H1 (cell line): ENCODE measurements around the gene SLC38A7. TPM values are rescaled to one million over a fixed set of nuclear protein-coding genes. Genes with fewer than 3 reads are reported as not detected.

Experiments used
- CTCF ChIA-PET: fragments of 300-600 bp; sonication (Branson Sonifier 250); formaldehyde crosslinking; loops from one replicate; lab custom pipeline; 2021; ENCODE audit not compliant: partially characterized antibody; lab: Charles Lee
- POLR2A ChIA-PET: fragments of 300-600 bp; sonication (Branson Sonifier 250); formaldehyde crosslinking; loops from one replicate; lab custom pipeline; 2021; ENCODE audit warnings: inconsistent platforms; ENCODE audit not compliant: partially characterized antibody; lab: Charles Lee
- DNase-seq, 2 experiments: peaks; one replicate each; pipeline versions ENCODE4 v3.0.0 to v3.0.0-alpha.2; 2010 to 2022; ENCODE audit warnings: low spot score in 2 of 2, low read depth in 1 of 2, mixed read lengths in 1 of 2
- FAIRE-seq: peaks from 2 replicates; lab custom pipeline; 2011; peaks lifted over from hg19 to GRCh38; lab: Jason Lieb, UNC
- H2AFZ ChIP-seq: 2 replicates; pipeline ENCODE4 v1.8.1; 2012; ENCODE audit warnings: low read length, inconsistent platforms
- H2AK5ac ChIP-seq: 2 replicates; pipeline ENCODE4 v1.6.1; 2013; ENCODE audit warnings: low read depth, low read length
- H2BK120ac ChIP-seq: replicated peaks from 2 replicates; pipeline ENCODE3; 2013; ENCODE audit warnings: low read depth, low read length, inconsistent platforms
- H2BK12ac ChIP-seq: 2 replicates; pipeline ENCODE4 v1.6.1; 2013; ENCODE audit warnings: low read depth, low read length
- H2BK15ac ChIP-seq: 2 replicates; pipeline ENCODE4 v1.6.1; 2013; ENCODE audit warnings: low read length
- H2BK20ac ChIP-seq: 2 replicates; pipeline ENCODE4 v1.6.1; 2013; ENCODE audit warnings: low read length
- H2BK5ac ChIP-seq: 2 replicates; pipeline ENCODE4 v1.6.1; 2013; ENCODE audit warnings: low read depth, low read length
- H3K14ac ChIP-seq: 2 replicates; pipeline ENCODE4 v1.6.1; 2013; ENCODE audit warnings: inconsistent platforms; ENCODE audit not compliant: insufficient read length
- H3K18ac ChIP-seq: 2 replicates; pipeline ENCODE4 v1.6.1; 2013; ENCODE audit warnings: low read length; ENCODE audit errors: extremely low read depth
- H3K23ac ChIP-seq: 2 replicates; pipeline ENCODE4 v1.6.1; 2013; ENCODE audit warnings: inconsistent platforms; ENCODE audit not compliant: insufficient read length
- H3K23me2 ChIP-seq: 2 replicates; pipeline ENCODE4 v1.6.1; 2013; ENCODE audit warnings: low read depth, low read length
- H3K27ac ChIP-seq: 2 replicates; pipeline ENCODE4 v1.6.1; 2011; ENCODE audit warnings: low read depth, low read length, inconsistent platforms
- H3K27me3 ChIP-seq, 4 experiments: replicated peaks in 1 of 4; 1 replicate in 1 of 4; 2 replicates in 3 of 4; pipeline versions ENCODE4 v1.6.1 to v1.8.1; 2011 to 2013; ENCODE audit warnings: low read length in 3 of 4, mild to moderate bottlenecking in 3 of 4, inconsistent platforms in 2 of 4, mixed read lengths in 2 of 4, moderate library complexity in 1 of 4; ENCODE audit not compliant: control insufficient read depth in 3 of 4, insufficient read depth in 3 of 4; ENCODE audit errors: extremely low read depth in 1 of 4
- H3K36me3 ChIP-seq, 4 experiments: 2 replicates each; pipeline versions ENCODE4 v1.6.1 to v1.8.1; 2011 to 2013; ENCODE audit warnings: mild to moderate bottlenecking in 4 of 4, low read length in 3 of 4, moderate library complexity in 2 of 4, control low read depth in 1 of 4, inconsistent platforms in 1 of 4; ENCODE audit not compliant: insufficient read depth in 4 of 4, control insufficient read depth in 2 of 4
- H3K4ac ChIP-seq: replicated peaks from 2 replicates; pipeline ENCODE3; 2013; ENCODE audit warnings: low read length, low read depth, mixed read lengths, inconsistent platforms; ENCODE audit not compliant: insufficient read length
- H3K4me1 ChIP-seq, 4 experiments: replicated peaks in 1 of 4; 1 replicate in 1 of 4; 2 replicates in 3 of 4; pipeline versions ENCODE4 v1.6.1 to v1.8.1; 2011 to 2013; ENCODE audit warnings: low read length in 3 of 4, inconsistent platforms in 2 of 4, mixed read lengths in 1 of 4; ENCODE audit not compliant: insufficient read depth in 4 of 4, control insufficient read depth in 3 of 4
- H3K4me2 ChIP-seq, 2 experiments: 2 replicates each; pipeline versions ENCODE4 v1.6.1 to v1.8.1; 2011 to 2013; ENCODE audit warnings: low read depth in 2 of 2, low read length in 2 of 2, control low read depth in 1 of 2, inconsistent platforms in 1 of 2, mild to moderate bottlenecking in 1 of 2; ENCODE audit not compliant: insufficient read depth in 1 of 2
- H3K4me3 ChIP-seq, 4 experiments: fragments of 200-600, 300-600 bp in 1 of 4; sonication (generic), shearing (Covaris generic), sonication (Bioruptor Twin) in 1 of 4; 2 replicates each; pipeline versions ENCODE4 v1.5.1 to v1.8.1; 2011 to 2016; ENCODE audit warnings: low read length in 4 of 4, low read depth in 3 of 4, control low read depth in 2 of 4, inconsistent platforms in 2 of 4, mild to moderate bottlenecking in 2 of 4, mixed read lengths in 1 of 4, moderate library complexity in 1 of 4; ENCODE audit not compliant: insufficient read depth in 2 of 4; ENCODE audit errors: extremely low read depth in 1 of 4
- H3K56ac ChIP-seq: replicated peaks from 2 replicates; pipeline ENCODE3; 2013; ENCODE audit warnings: low read depth, mild to moderate bottlenecking, mixed read lengths, low read length, inconsistent platforms; ENCODE audit not compliant: insufficient read length
- H3K79me1 ChIP-seq: 2 replicates; pipeline ENCODE4 v1.6.1; 2013; ENCODE audit warnings: low read depth, low read length, control low read depth
- H3K79me2 ChIP-seq, 2 experiments: 2 replicates each; pipeline versions ENCODE4 v1.6.1 to v1.8.1; 2012 to 2013; ENCODE audit warnings: low read length in 2 of 2, mild to moderate bottlenecking in 2 of 2, inconsistent platforms in 1 of 2; ENCODE audit not compliant: insufficient read depth in 2 of 2, control insufficient read depth in 1 of 2
- H3K9ac ChIP-seq, 4 experiments: replicated peaks in 1 of 4; 1 replicate in 1 of 4; 2 replicates in 3 of 4; pipeline versions ENCODE4 v1.6.1 to v1.8.1; 2011 to 2013; ENCODE audit warnings: low read depth in 3 of 4, low read length in 3 of 4, control low read depth in 2 of 4, mild to moderate bottlenecking in 2 of 4, moderate library complexity in 2 of 4, inconsistent platforms in 1 of 4; ENCODE audit errors: extremely low read depth in 1 of 4
- H3K9me3 ChIP-seq, 2 experiments: 2 replicates each; pipeline versions ENCODE4 v1.6.1 to v1.8.1; 2012 to 2013; ENCODE audit warnings: mild to moderate bottlenecking in 2 of 2, moderate library complexity in 2 of 2, control low read depth in 1 of 2, inconsistent platforms in 1 of 2, low read depth in 1 of 2, low read length in 1 of 2, mixed read lengths in 1 of 2; ENCODE audit not compliant: insufficient read depth in 2 of 2
- H4K20me1 ChIP-seq, 2 experiments: replicated peaks in 1 of 2; 2 replicates each; pipeline versions ENCODE3 to v1.8.1; 2011 to 2013; ENCODE audit warnings: inconsistent platforms in 2 of 2, low read length in 2 of 2, mild to moderate bottlenecking in 1 of 2; ENCODE audit not compliant: insufficient read depth in 2 of 2, control insufficient read depth in 1 of 2
- H4K5ac ChIP-seq: 2 replicates; pipeline ENCODE4 v1.6.1; 2013; ENCODE audit warnings: low read length, low read depth, mixed read lengths, inconsistent platforms; ENCODE audit not compliant: insufficient read length
- H4K8ac ChIP-seq: 2 replicates; pipeline ENCODE4 v1.8.0; 2013; ENCODE audit warnings: mild to moderate bottlenecking, moderate library complexity, low read length, inconsistent platforms; ENCODE audit not compliant: insufficient read depth; ENCODE audit errors: extremely low read depth
- H4K91ac ChIP-seq: replicated peaks from 2 replicates; pipeline ENCODE3; 2013; ENCODE audit warnings: low read length, mixed read lengths, inconsistent platforms; ENCODE audit not compliant: insufficient read length
- ASH2L ChIP-seq: fragments of 200-600, 300-600 bp; sonication (generic); IDR thresholded peaks from one replicate; pipeline ENCODE4 v1.7.1; 2017; ENCODE audit warnings: low read length
- BCL11A ChIP-seq, 2 experiments: IDR thresholded peaks; one replicate each; pipeline ENCODE4 v1.6.1; 2011; ENCODE audit warnings: low read depth in 2 of 2, low read length in 2 of 2, mild to moderate bottlenecking in 2 of 2
- BRCA1 ChIP-seq: IDR thresholded peaks from 2 replicates; pipeline ENCODE4 v1.6.1; 2012; ENCODE audit warnings: low read depth, low read length, improper control_type of control experiment
- GABPA ChIP-seq: IDR thresholded peaks from 2 replicates; pipeline ENCODE4 v1.6.1; 2011; ENCODE audit warnings: mild to moderate bottlenecking, low read length, moderate library complexity, borderline replicate concordance; ENCODE audit not compliant: insufficient read depth
- GTF2F1 ChIP-seq: IDR thresholded peaks from 2 replicates; pipeline ENCODE4 v1.6.1; 2012; ENCODE audit warnings: low read depth, low read length, improper control_type of control experiment, borderline replicate concordance
- HDAC2 ChIP-seq, 2 experiments: fragments of 300-600 bp in 1 of 2; sonication (generic) in 1 of 2; IDR thresholded peaks; 2 replicates each; pipeline ENCODE4 v1.6.1; 2011 to 2012; ENCODE audit warnings: low read depth in 2 of 2, low read length in 2 of 2, mild to moderate bottlenecking in 2 of 2, moderate library complexity in 2 of 2, borderline replicate concordance in 1 of 2, inconsistent platforms in 1 of 2
- KDM4A ChIP-seq: IDR thresholded peaks from one replicate; pipeline ENCODE4 v1.7.1; 2012; ENCODE audit warnings: low read depth, mild to moderate bottlenecking, moderate library complexity, low read length, inconsistent platforms; ENCODE audit not compliant: severe bottlenecking
- SIRT6 ChIP-seq: IDR thresholded peaks from one replicate; pipeline ENCODE4 v1.7.1; 2012; ENCODE audit warnings: low read length, inconsistent platforms
- SP1 ChIP-seq: IDR thresholded peaks from 2 replicates; pipeline ENCODE4 v1.6.1; 2011; ENCODE audit warnings: low read depth, low read length
- SRF ChIP-seq: IDR thresholded peaks from 2 replicates; pipeline ENCODE4 v1.6.1; 2011; ENCODE audit warnings: mild to moderate bottlenecking, low read depth, low read length, moderate library complexity
- TBP ChIP-seq: IDR thresholded peaks from 2 replicates; pipeline ENCODE4 v1.6.1; 2011; ENCODE audit warnings: low read depth, low read length, improper control_type of control experiment
- TEAD4 ChIP-seq: IDR thresholded peaks from 2 replicates; pipeline ENCODE4 v1.6.1; 2012; ENCODE audit warnings: low read depth, low read length, inconsistent platforms, mixed read lengths
- WGBS, 2 experiments: shearing (Covaris generic) in 1 of 2; methylation state at CpG; one replicate each; pipeline versions ENCODE4 v1.1.6 to v1.1.7; 2013 to 2015; ENCODE audit warnings: low lambda C conversion rate in 2 of 2, mixed read lengths in 2 of 2, inconsistent platforms in 1 of 2, low coverage in 1 of 2, missing lambda C conversion rate in 1 of 2; ENCODE audit not compliant: insufficient replicate concordance in 2 of 2, insufficient coverage in 1 of 2, insufficient read length in 1 of 2; ENCODE audit errors: extremely low coverage in 1 of 2, missing lambda C conversion rate in 1 of 2; 5-methylcytosine and 5-hydroxymethylcytosine counted together
- polyA plus RNA-seq, 7 experiments: library from polyadenylated mRNA; depleted of rRNA in 3 of 7; stranded (reverse) in 5 of 7; unstranded in 2 of 7; fragments of >200 nt in 5 of 7; fragments of 200-250 nt in 2 of 7; gene quantifications; 1 replicate in 5 of 7; 2 replicates in 1 of 7; 4 replicates in 1 of 7; pipeline versions ENCODE4 v1.2.1 to v1.2.3, GENCODE V29; 2011 to 2013; ENCODE audit warnings: missing spikeins in 2 of 7, mixed read lengths in 2 of 7
- total RNA-seq: library from RNA; stranded (reverse); fragmentation: NEBNext Ultra II Directional; extraction: Animal tissue kit (Norgen Biotek cat#: 25700); gene quantifications from 2 replicates; pipeline ENCODE4 v1.2.1, GENCODE V29; 2021
- TF ChIP-seq, protein P1 (sequence below): IDR thresholded peaks from 2 replicates; pipeline ENCODE4 v1.6.1; 2012; ENCODE audit warnings: inconsistent platforms

SLC38A7 gene
- total and polyA plus RNA-seq, 2 of the 8 experiments (the other 6 are each of a cell fraction or from before 2014, with no cell fraction given): 26.7 to 28.0 TPM

DNA sequence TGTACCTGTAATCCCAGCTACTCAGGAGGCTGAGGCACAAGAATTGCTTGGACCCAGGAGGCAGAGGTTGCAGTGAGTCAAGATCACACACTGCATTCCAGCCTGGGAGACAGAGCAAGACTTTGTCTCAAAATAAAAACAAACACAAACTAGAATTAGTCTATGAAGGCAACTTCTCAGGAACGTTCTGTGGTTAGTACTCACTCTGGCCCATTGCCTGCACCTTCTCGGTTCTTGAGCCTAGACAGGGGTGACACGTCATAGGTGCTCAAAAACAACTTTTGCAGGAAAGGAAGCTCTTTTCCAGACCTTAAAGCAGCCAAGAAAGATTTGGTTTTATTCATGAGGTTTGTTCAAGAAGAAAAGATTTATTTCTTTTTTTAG is 32.6 kb downstream of the SLC38A7 start:
- H3K4me1 ChIP-seq: peaks cover 0 to 4% (median 2%) of the 10 kb centered on the region in 4 experiments; a peak in 4 of 7 replicates
- H2AFZ ChIP-seq: no peak overlapping the region
- H3K56ac ChIP-seq: no peak overlapping the region
- ChIA-PET CTCF (interaction anchor here (1.1 to 2.1 kb wide), 4 partner anchors 12 to 315 kb away, joined by 3 to 6 read pairs (median 4); no protein-coding TSS in a partner anchor), POLR2A (interaction anchor here (1.2 to 2.5 kb wide), 5 partner anchors 10 to 51 kb away, joined by 3 to 8 read pairs (median 5); partner anchors contain the start of gene CNOT1)
- H3K23me2 ChIP-seq: no peaks in the 10 kb centered on the region
- no peak overlapping the region for H2BK20ac ChIP-seq
- FAIRE-seq (no peak), DNase-seq (no peak)
- WGBS, 2 experiments: 90% methylated on average over 3 of the region's 3 CpGs; no CpG with 5 or more reads in 1 of the 2 experiments
- H3K4me2 ChIP-seq: 0 out of 4 replicates have a peak overlapping the region, but pooled peaks of 1 of the 2 experiments have one; percentile 9
- no peaks in the 10 kb centered on the region for H3K79me2 ChIP-seq
- H3K23ac ChIP-seq: no peak overlapping the region
- H4K8ac ChIP-seq: no peak overlapping the region
- H3K14ac ChIP-seq: no peak overlapping the region
- no peaks in the 10 kb centered on the region for H3K36me3 ChIP-seq
- no peak overlapping the region for H3K27ac ChIP-seq
- H3K9me3 ChIP-seq: no peaks in the 10 kb centered on the region
- H4K5ac ChIP-seq: no peak overlapping the region
- no peak overlapping the region for H3K9ac ChIP-seq
- no peaks in the 10 kb centered on the region for H3K27me3 ChIP-seq
- H2BK5ac ChIP-seq: no peak overlapping the region
- H3K79me1 ChIP-seq: no peaks in the 10 kb centered on the region
- no peak overlapping the region for H3K18ac ChIP-seq
- H2BK120ac ChIP-seq: no peak overlapping the region
- no peaks in the 10 kb centered on the region for H4K20me1 ChIP-seq
- H3K4ac ChIP-seq: no peak overlapping the region
- no peak overlapping the region for H2BK12ac ChIP-seq
- no peak overlapping the region for H4K91ac ChIP-seq
- H2AK5ac ChIP-seq: no peak overlapping the region
- no peak overlapping the region for H3K4me3 ChIP-seq
- H2BK15ac ChIP-seq: no peak overlapping the region
- TF ChIP-seq HDAC2 (IDR thresholded peaks at IDR 0.05; ENCODE audit: borderline replicate concordance in 1 of 2, low read depth in 2 of 2, low read length in 2 of 2) (no peak), SIRT6 (no peak), GTF2F1 (no peak), BRCA1 (no peak), GABPA (no peak), SRF (no peak), BCL11A (IDR thresholded peaks at IDR 0.05; ENCODE audit: low read depth in 2 of 2, low read length in 2 of 2) (no peak), TBP (no peak), ASH2L (no peak), TEAD4 (no peak), KDM4A (no peak), SP1 (no peak)
- TF ChIP-seq, protein P1, sequence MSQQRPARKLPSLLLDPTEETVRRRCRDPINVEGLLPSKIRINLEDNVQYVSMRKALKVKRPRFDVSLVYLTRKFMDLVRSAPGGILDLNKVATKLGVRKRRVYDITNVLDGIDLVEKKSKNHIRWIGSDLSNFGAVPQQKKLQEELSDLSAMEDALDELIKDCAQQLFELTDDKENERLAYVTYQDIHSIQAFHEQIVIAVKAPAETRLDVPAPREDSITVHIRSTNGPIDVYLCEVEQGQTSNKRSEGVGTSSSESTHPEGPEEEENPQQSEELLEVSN: no peak
